Measurements from ENCODE around the gene CFAP299. TPM values are rescaled to one million over a fixed set of nuclear protein-coding genes. Genes with fewer than 3 reads are reported as not detected.

Gene CFAP299
- total RNA-seq, 4 donors from 2014 or later = not detected

DNA sequence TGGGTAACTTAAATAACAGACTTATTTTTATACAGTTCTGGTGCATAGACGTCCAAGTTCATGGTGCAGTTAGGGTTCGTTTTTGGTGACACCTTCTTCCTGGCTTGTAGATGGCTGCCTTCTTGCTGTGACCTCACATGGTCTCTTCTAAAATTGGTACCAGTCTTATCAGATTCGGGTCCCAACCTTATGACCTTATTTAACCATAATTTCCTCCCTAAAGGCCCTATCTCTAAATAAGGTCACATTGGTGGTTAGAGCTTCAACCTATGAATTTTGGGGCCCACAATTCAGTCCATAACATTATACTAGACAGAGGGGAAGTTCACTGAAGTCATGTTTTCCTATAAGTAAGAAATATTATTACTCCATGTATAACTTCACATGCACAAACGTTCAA is 128.0 kb downstream of the CFAP299 start:
- DNase-seq (ENCODE audit: low spot score in 2 of 2) = no peak
- no peak overlapping the region for H3K4me3 ChIP-seq
- WGBS = 80% methylated on average over 4 of the region's 4 CpGs

DNA sequence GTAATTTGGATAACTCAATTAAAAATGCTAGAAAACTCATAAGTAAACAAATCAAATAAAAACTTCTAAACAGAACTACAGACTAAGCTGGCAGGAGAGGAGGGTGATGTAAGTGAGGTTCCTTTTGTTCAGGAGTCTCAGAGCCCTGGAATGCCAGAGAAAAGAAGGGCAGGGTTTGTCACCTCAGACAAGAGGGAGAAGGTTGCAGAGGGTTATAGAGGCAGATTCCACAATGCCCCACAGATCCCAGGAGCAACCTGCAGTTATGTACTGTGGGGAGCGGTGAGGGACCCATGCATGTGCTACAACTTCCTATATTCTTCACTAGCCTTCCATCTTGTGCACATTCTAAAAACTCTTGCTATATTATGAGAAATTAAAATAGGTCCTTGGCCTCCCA is 129.7 kb downstream of the CFAP299 start:
- no peak for DNase-seq (ENCODE audit: low spot score in 2 of 2)
- TF ChIP-seq, protein P1, sequence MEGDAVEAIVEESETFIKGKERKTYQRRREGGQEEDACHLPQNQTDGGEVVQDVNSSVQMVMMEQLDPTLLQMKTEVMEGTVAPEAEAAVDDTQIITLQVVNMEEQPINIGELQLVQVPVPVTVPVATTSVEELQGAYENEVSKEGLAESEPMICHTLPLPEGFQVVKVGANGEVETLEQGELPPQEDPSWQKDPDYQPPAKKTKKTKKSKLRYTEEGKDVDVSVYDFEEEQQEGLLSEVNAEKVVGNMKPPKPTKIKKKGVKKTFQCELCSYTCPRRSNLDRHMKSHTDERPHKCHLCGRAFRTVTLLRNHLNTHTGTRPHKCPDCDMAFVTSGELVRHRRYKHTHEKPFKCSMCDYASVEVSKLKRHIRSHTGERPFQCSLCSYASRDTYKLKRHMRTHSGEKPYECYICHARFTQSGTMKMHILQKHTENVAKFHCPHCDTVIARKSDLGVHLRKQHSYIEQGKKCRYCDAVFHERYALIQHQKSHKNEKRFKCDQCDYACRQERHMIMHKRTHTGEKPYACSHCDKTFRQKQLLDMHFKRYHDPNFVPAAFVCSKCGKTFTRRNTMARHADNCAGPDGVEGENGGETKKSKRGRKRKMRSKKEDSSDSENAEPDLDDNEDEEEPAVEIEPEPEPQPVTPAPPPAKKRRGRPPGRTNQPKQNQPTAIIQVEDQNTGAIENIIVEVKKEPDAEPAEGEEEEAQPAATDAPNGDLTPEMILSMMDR (IDR thresholded peaks at IDR 0.05) = no peak
- TF ChIP-seq POLR2A (IDR thresholded peaks at IDR 0.05) (no peak), EP300 (IDR thresholded peaks at IDR 0.05) (no peak), POLR2AphosphoS5 (IDR thresholded peaks at IDR 0.05) (no peak)
- no peaks in the 10 kb centered on the region for H3K9me3 ChIP-seq
- no peaks in the 10 kb centered on the region for H3K27me3 ChIP-seq
- peaks cover 13% of the 10 kb centered on the region for H3K4me1 ChIP-seq
- H3K27ac ChIP-seq = no peak overlapping the region
- no peak overlapping the region for H3K4me3 ChIP-seq
- WGBS = 90% methylated on average over 1 of the region's 1 CpG
- H3K36me3 ChIP-seq = no peaks in the 10 kb centered on the region

More for the DNA sequence above, 128.0 kb downstream of the CFAP299 start:
- no peak for TF ChIP-seq POLR2AphosphoS5 (IDR thresholded peaks at IDR 0.05)
- TF ChIP-seq, protein P1 (IDR thresholded peaks at IDR 0.05) = no peak
- TF ChIP-seq POLR2A (IDR thresholded peaks at IDR 0.05) = no peak
- TF ChIP-seq EP300 (IDR thresholded peaks at IDR 0.05) = no peak
- H3K27me3 ChIP-seq = no peaks in the 10 kb centered on the region
- H3K27ac ChIP-seq = no peak overlapping the region
- peaks cover 13% of the 10 kb centered on the region for H3K4me1 ChIP-seq
- no peaks in the 10 kb centered on the region for H3K36me3 ChIP-seq
- no peaks in the 10 kb centered on the region for H3K9me3 ChIP-seq

DNA sequence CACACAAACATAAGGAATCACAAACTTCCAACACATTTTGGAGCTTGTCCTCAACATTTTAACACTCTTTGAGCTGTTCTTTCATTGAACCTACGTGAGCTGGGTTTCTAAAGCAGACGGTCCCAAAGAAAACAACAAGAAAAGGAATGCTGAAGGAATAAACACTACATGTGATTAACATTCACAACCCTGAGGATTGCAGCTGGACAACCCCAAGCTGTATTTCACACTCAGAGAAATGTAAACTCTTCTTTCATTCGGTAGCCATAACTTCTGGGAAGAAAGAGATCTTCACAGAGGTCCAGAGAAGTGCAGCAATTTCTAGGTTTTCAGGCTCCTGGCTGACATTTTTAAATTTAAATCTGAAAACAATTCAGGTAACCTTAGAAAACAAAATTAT is 130.2 kb downstream of the CFAP299 start:
- no peak for DNase-seq (ENCODE audit: low spot score in 2 of 2)
- H3K4me1 ChIP-seq = peaks cover 13% of the 10 kb centered on the region
- no peaks in the 10 kb centered on the region for H3K9me3 ChIP-seq
- 86% methylated on average over 3 of the region's 3 CpGs for whole genome bisulfite sequencing
- no peak overlapping the region for H3K4me3 ChIP-seq
- no peak for TF ChIP-seq POLR2A (IDR thresholded peaks at IDR 0.05)
- no peak for TF ChIP-seq POLR2AphosphoS5 (IDR thresholded peaks at IDR 0.05)
- TF ChIP-seq, protein P1 (IDR thresholded peaks at IDR 0.05) = no peak
- TF ChIP-seq EP300 (IDR thresholded peaks at IDR 0.05) = no peak
- no peak overlapping the region for H3K27ac ChIP-seq
- no peaks in the 10 kb centered on the region for H3K27me3 ChIP-seq
- H3K36me3 ChIP-seq = no peaks in the 10 kb centered on the region

DNA sequence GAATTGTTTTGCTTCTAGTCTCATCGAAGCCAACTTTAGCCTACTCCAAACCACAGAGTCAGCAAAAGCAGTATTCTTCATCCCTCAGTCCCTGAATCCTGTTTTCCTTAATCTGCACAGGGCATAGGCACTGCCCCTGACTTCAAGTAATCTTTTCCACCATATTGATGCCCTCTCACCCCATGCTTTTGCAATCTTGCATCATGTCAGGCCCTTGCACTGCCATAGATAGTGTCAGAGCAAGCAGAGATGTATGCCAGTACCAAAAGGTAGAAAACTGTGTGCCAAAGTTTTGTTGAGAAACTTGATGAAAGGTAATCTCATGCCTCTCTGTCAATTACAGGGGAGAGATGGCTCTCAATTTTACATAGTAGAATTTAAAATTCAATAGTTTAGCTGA is 131.1 kb downstream of the CFAP299 start:
- Histone ChIP-seq H3K4me3 (no peak overlapping the region), H3K4me1 (peaks cover 14% of the 10 kb centered on the region), H3K27me3 (no peaks in the 10 kb centered on the region), H3K36me3 (no peaks in the 10 kb centered on the region), H3K27ac (no peak overlapping the region), H3K9me3 (no peaks in the 10 kb centered on the region)
- WGBS = 81% methylated on average over 1 of the region's 1 CpG
- TF ChIP-seq, protein P1 (IDR thresholded peaks at IDR 0.05) = no peak
- TF ChIP-seq POLR2AphosphoS5 (IDR thresholded peaks at IDR 0.05) = no peak
- TF ChIP-seq EP300 (IDR thresholded peaks at IDR 0.05) = no peak
- TF ChIP-seq POLR2A (IDR thresholded peaks at IDR 0.05) = no peak
- no peak for DNase-seq (ENCODE audit: low spot score in 2 of 2)

DNA sequence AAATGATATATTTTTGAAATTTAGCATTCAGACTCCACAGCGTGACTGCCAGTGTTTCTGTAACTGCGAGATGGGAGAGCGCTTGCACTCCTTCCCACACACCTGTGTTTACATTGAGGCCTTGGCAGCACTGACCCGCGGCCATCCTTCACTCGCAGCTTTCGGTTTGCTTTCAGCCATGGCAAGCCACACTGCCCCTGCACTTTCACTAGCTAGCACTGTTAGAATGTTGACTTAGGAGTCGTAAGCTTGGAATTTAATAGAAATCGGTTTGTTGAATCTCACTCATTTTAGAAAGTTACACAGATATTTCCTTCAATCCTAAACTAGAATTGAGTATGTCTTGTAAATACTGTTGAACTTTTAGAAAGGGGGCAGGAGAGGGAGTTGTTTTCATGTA is 136.2 kb downstream of the CFAP299 start:
- TF ChIP-seq POLR2AphosphoS5 (IDR thresholded peaks at IDR 0.05) (no peak), EP300 (IDR thresholded peaks at IDR 0.05) (no peak), POLR2A (IDR thresholded peaks at IDR 0.05) (no peak)
- TF ChIP-seq, protein P1 (IDR thresholded peaks at IDR 0.05) = no peak
- peaks cover 2% of the 10 kb centered on the region for H3K4me1 ChIP-seq
- H3K27me3 ChIP-seq = no peaks in the 10 kb centered on the region
- no peaks in the 10 kb centered on the region for H3K36me3 ChIP-seq
- no peaks in the 10 kb centered on the region for H3K9me3 ChIP-seq
- WGBS = 34% methylated on average over 9 of the region's 9 CpGs
- H3K27ac ChIP-seq = no peak overlapping the region
- DNase-seq (ENCODE audit: low spot score in 2 of 2) = no peak
- no peak overlapping the region for H3K4me3 ChIP-seq
